Measurements from ENCODE around the gene ST3GAL3. TPM values are rescaled to one million over a fixed set of nuclear protein-coding genes. Genes with fewer than 3 reads are reported as not detected.
A peak's percentile ranks its signal among the peaks of the same experiment; 100 is the strongest.

The ST3GAL3 gene
- total and polyA plus RNA-seq, 8 donors = 5.6 to 11.4 (median 8.6) TPM

- intact Hi-C loops (cut with DNase I) = loop anchor here in 1 of 3 donors (10.0 kb wide), 2 partner anchors 174 to 274 kb away; partner anchors contain the start of genes ARTN and SLC6A9
- H3K9me3 ChIP-seq = no peaks in the 10 kb centered on the region
- H3K4me3 ChIP-seq = no peak overlapping the region
- FAIRE-seq = no peak
- TF ChIP-seq CTCF (IDR thresholded peaks at IDR 0.05) = no peak
- no peak for ATAC-seq
- WGBS, 2 donors = 69 to 77% methylated on average over 3 of the region's 3 CpGs
- H3K4me1 ChIP-seq = peaks cover 0 to 10% (median 6%) of the 10 kb centered on the region in 3 donors
- H3K27me3 ChIP-seq = no peaks in the 10 kb centered on the region
- no peak overlapping the region for H3K27ac ChIP-seq
- no peak for DNase-seq
- H3K36me3 ChIP-seq = no peaks in the 10 kb centered on the region
These were observed 53.5 kb downstream of the ST3GAL3 start for GRCh38 chr1:43760745-43761317.

GRCh38 chr1:43763497-43763973, 56.2 kb downstream of the ST3GAL3 start:
- no peak overlapping the region for H3K27ac ChIP-seq
- H3K4me1 ChIP-seq = no peaks in the 10 kb centered on the region
- ATAC-seq (peak; percentile 95 to 100 (median 98)), FAIRE-seq (peak; percentile 94), DNase-seq (peak in 4 of 6 donors; percentile 37 to 78 (median 56))
- no peaks in the 10 kb centered on the region for H3K9me3 ChIP-seq
- TF ChIP-seq CTCF (IDR thresholded peaks at IDR 0.05) = peak; percentile 58 to 74 (median 62)
- no peaks in the 10 kb centered on the region for H3K27me3 ChIP-seq
- intact Hi-C loops (cut with DNase I) = loop anchor here in 1 of 3 donors (10.0 kb wide), 2 partner anchors 171 to 271 kb away; partner anchors contain the start of genes ARTN and SLC6A9
- H3K4me3 ChIP-seq = no peak overlapping the region
- 0 to 1% methylated on average over 4 of the region's 4 CpGs for WGBS, 2 donors
- H3K36me3 ChIP-seq = no peaks in the 10 kb centered on the region

- Histone ChIP-seq H3K9me3 (no peaks in the 10 kb centered on the region), H3K4me3 (no peak overlapping the region), H3K27me3 (no peaks in the 10 kb centered on the region), H3K27ac (no peak overlapping the region), H3K4me1 (no peaks in the 10 kb centered on the region), H3K36me3 (no peaks in the 10 kb centered on the region)
- no peak for TF ChIP-seq CTCF (IDR thresholded peaks at IDR 0.05)
- ATAC-seq (no peak), FAIRE-seq (no peak), DNase-seq (no peak)
- intact Hi-C loops (cut with DNase I) = loop anchor here in 1 of 3 donors (10.0 kb wide), 2 partner anchors 170 to 270 kb away; partner anchors contain the start of genes ARTN and SLC6A9
- 94% methylated on average over 6 of the region's 6 CpGs for whole genome bisulfite sequencing, 2 donors
These were observed 57.2 kb downstream of the ST3GAL3 start for GRCh38 chr1:43764581-43764980.

GRCh38 chr1:43766086-43766784, 58.9 kb downstream of the ST3GAL3 start:
- no peak for DNase-seq
- no peaks in the 10 kb centered on the region for H3K9me3 ChIP-seq
- ATAC-seq = no peak
- no peak for TF ChIP-seq CTCF (IDR thresholded peaks at IDR 0.05)
- intact Hi-C loops (cut with DNase I) = loop anchor here in 1 of 3 donors (10.0 kb wide), 2 partner anchors 169 to 269 kb away; partner anchors contain the start of genes ARTN and SLC6A9
- H3K27ac ChIP-seq = no peak overlapping the region
- H3K36me3 ChIP-seq = no peaks in the 10 kb centered on the region
- H3K27me3 ChIP-seq = no peaks in the 10 kb centered on the region
- H3K4me3 ChIP-seq = no peak overlapping the region
- FAIRE-seq = no peak
- H3K4me1 ChIP-seq = no peaks in the 10 kb centered on the region
- WGBS, 2 donors = 79 to 80% methylated on average over 8 of the region's 8 CpGs
